ENCODE measurements around the gene MKNK2.
"Not testable (repeated sequence)": the region's sequence is repeated elsewhere in the genome, so short reads cannot be mapped to it uniquely, and the experiment has no call there.

MKNK2 gene

DNA sequence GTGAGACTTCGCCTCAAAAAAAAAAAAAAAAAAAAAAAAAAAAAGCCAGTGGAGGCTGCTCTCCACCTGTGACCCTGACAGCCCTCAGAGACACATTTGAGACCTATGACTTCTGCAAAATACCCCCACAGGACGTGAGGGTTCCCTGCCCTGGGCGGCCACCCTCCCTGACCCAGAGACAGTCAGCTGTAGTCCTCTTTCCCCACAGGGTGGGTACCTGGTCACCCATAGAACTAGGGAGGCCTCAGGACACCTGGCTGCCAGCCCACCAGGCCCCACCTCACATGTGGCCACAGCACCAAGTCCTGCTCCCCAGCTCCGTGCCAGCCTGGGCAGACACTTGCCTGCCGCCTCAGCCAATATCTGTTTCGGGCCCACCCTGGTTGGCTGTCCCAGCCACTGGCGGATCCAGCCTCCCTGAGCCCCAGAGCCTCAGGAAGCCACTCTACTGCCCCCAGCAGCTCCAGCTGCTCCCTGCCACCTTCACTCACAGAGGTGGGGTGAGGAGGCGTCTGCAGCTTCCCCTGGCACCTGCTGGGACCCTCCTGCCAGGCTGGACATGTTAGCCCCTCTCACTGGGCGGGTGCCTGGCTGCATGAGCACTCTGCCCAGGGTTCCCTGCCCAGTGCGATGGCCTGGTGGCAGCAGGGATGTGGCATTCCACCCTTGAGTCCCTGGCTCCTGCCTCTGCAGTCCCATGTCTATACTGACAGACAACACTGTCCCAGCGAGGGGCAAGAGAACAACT is 6.9 kb downstream of the MKNK2 start:
- DNase-seq, result peak in 3 of 6 experiments; percentile 26 to 46 (median 37)

- DNase-seq, result no peak
Measured at GRCh38 chr19:2043251-2043641, 7.8 kb downstream of the MKNK2 start.

DNA sequence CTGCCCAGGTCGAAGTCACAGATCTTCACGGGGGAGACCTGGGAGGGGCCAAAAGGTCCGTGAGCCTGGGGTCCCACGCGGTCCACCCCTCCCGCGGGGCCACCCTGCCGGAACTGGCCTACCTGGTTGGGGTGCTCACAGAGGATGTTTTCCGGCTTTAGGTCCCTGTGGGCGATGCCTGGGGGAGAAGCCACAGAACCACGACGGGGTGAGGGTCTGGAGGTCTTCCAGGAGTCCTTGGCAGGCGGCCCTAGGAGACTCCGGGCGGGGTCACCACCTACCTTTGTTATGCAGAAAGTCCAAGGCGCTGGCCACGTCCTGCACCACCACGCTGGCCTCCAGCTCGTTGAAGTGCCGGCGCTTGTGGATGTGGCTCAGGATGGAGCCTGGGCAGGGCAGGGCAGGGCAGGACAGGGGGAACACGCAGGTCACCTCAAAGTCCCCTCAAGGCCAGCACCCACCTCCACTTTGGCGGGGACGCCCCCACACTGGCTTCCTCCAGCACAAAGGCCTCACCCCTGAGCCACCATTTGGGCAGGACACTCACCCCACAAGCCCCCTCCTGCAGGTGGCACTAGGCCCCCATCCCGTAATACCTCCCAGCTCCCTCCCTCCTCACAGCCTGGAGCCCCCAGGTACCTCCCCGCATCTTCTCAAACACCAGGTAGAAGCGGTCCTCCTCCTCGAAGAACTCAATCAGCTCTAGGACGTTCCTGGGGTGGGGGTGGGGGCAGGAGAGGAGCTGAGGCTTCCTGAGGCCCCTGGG is 8.4 kb downstream of the MKNK2 start:
- DNase-seq, result peak in 3 of 6 experiments; percentile 24 to 58 (median 57)

GRCh38 chr19:2041683-2042484 is 9.2 kb downstream of the MKNK2 start:
- DNase-seq, result peak; percentile 97 to 100 (median 99)

GRCh38 chr19:2041433-2041682 is 9.7 kb downstream of the MKNK2 start:
- no peak for DNase-seq

- DNase-seq, result no peak
Measured at GRCh38 chr19:2040647-2041432, 10.2 kb downstream of the MKNK2 start.

DNA sequence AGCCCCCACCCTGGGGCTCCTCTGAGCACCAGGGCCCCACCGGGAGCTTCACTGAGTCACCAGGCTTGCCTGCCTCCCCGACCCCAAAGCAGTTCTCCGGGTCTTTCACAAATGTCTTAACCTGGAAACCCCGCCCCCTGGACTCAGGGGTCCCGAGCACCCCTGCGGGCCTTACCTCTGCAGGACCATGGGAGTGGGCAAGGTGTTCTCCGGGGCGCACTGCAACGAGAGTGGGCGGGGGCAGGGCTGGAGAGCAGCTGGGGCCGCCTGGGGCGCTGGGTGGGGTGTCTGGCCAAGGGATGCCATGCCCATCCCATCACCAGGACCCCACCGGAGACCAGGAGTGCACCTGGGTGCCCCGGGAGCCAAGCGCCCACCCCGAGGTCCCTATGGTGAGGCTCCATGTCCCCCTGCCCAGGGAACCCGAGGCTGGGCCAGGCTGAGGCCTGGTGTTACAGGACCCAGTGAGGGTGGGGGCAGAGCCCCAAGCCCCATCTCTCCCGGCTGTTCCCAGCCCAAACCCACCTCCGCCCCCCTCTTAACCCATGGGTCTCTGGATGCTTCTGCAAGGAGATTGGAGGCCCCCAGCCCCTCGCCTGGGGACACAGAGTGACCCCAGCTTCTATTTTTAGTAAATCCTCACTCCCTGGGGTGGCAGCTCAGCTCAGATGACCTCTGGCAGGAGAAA is 10.9 kb downstream of the MKNK2 start:
- DNase-seq, result no peak

DNA sequence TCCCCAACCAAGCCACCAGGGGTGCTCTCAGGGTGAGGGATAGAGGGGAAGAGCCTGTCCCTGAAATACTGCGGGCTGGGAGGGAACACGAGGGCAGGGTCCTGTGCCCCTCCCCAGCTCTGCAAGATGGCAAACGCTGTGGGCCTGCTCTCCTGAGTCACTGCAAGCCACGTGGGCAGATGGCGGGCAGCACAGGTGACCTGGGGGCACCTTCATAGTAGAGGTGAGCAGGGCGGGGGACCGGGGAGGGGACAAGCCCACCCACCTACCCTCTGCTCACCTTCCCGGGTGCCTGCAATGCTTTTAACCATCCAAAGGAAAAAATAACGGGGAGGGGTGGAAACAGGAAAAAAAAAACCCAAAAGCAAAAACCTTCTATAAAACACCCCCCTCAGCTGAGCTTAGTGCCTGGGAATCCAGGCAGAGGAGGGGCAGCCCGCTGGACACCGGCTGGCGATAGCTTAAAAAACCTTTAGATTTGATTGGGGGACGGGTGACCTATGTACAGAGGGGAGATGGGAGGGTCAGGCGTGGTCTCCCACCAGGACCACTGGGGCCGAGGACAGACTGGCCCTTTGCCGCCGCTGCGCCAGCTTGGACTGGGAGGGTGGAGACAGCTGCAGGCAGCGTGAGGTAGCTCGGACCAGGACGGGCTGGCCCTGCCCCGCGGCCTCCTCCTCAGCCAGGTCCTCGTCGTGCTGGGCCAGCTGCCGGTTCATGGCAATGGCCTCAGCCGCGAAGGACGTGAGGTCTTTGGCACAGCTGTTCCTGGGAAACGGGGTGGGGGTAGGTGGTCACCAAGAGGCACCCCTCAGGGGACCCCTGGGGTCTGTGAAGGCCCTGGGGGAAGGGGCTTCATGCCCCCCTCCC is 11.7 kb downstream of the MKNK2 start:
- no peak for DNase-seq

GRCh38 chr19:2038284-2039088 is 12.6 kb downstream of the MKNK2 start:
- no peak for DNase-seq

DNA sequence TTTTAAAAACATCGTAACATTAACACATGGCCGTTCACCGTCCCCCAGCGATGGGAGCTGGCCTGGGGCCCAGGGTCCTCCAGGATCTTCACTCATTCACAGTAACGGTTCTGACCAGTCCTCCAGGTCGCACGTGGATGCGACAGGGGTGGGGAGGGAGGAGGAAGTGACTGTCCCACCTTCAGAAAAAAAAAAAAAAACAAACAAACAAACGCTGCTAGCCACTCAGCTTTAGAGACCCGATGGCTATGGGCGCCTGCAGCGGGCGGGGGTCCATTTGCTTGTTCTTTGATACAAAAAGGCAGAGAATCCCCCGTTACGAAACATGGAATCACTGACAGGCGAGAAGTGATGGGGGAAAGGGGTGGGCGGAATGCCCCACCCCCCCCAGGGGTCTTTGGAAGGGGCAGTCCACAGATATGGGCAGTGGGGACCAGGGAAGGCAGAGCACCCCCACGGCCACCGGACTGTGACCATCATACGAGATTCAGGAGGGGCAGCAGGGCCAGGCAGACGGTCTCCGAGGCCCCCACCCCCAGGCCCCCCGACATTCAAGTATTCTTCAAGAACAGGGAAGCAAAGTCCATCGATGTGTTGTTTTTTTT is 13.3 kb downstream of the MKNK2 start:
- DNase-seq, result no peak

DNA sequence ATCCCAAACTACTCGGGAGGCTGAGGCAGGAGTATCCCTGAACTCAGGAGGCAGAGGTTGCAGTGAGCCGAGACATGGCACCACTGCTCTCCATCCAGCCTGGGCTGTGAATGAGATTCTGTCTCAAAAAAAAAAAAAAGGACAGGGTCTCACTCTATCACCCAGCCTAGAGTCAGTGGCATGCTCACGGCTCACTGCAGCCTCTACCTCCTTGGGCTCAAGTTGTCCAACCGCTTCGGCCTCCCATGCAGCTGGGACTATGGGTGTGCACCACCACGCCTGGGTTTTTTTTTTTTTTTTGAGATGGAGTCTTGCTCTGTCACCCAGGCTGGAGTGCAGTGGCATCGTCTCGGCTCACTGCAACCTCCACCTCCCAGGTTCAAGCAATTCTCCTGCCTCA is 14.6 kb downstream of the MKNK2 start:
- DNase-seq, result no peak

GRCh38 chr19:2035590-2035991 is 15.5 kb downstream of the MKNK2 start:
- no peak for DNase-seq

GRCh38 chr19:2034729-2035589 is 16.1 kb downstream of the MKNK2 start:
- peak; percentile 38 to 81 (median 66) for DNase-seq

GRCh38 chr19:2034253-2034652 is 16.8 kb downstream of the MKNK2 start:
- not testable (repeated sequence) for DNase-seq

- no peak for DNase-seq
Measured at GRCh38 chr19:2033825-2034159, 17.3 kb downstream of the MKNK2 start.

DNA sequence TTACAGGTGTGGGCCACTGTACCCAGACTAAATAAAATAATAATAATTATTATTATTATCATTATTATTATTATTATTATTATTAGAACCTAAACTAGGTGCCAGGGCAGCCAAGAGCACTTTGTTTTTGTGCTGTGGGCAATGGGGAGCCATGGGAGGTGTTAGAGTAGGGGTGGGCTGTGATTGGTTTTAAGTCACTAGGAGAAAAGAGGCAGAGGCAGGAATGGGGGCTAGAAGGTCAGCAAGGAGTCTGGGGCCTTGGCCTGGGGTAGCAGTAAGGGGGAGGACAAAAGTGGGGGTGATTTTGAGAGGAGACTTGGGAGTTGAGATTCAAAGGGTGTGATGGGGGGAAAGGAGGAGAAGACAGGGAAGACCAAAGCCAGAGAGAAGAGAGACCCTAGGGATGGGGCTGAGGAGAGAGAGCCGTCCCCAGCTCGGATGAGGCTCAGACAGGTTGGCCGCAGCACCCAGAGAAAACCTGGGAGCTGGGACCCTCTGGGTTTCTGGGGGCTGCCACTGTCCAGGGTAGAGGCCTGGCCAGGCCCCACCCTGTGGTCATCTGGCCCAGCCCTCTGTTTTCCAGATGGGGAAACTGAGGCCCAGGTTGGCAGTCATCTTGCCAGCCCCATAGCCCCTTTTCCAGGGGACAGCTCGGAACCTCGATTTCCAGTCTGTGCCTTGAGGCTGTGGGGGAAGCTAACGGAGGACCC is 17.8 kb downstream of the MKNK2 start:
- DNase-seq, result no peak

DNA sequence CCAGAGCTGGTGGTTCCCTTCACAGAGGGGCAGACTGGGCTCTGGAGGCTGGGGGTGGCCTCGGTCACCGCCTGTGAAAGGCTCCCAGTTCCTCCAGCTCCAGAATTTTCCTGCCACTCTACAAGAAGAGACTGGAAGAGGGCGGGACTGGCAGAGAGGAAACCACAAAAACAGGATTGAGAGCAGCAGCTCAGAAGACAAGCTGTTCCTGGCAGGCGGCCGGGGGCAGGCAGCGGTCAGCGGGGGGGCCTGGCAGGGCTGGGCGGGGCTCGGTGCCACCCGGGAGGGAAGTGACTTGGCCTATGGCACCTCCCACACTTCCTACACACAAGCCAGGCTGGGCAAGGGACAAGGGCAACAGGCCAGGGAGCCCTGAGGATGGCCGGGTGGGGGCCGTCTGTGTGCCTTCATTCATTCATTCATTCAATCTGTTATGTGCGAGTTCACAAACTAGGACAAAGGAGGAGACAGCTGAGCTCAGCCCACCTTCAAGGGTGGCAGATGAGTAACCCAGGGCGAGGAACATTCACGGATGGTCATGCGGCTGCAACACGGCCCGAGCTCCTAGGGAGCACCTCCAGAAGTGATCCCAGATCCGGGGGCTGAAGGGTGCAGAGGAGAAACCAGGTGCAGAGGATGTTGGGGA is 18.6 kb downstream of the MKNK2 start:
- peak in 2 of 6 experiments; percentile 21 to 35 for DNase-seq

- no peak for DNase-seq
Measured at GRCh38 chr19:2027361-2027760, 23.7 kb downstream of the MKNK2 start.

Data from stimulated activated naive CD4-positive, alpha-beta T cell (primary cell).